NT2/D1 (cell line): Measurements from ENCODE around the gene LPIN1.

Source experiments
- SUZ12 ChIP-seq: IDR thresholded peaks from 2 replicates; pipeline ENCODE4 v1.6.1; 2011; ENCODE audit not compliant: insufficient read length, insufficient read depth; ENCODE audit errors: extremely low read depth
- YY1 ChIP-seq: IDR thresholded peaks from 2 replicates; pipeline ENCODE4 v1.6.1; 2011; ENCODE audit not compliant: insufficient read length, insufficient read depth
- ZNF274 ChIP-seq: IDR thresholded peaks from 2 replicates; pipeline ENCODE4 v1.6.1; 2011; ENCODE audit warnings: mild to moderate bottlenecking, low read depth, low read length

GRCh38 chr2:11764359-11764758 is 17.9 kb downstream of the LPIN1 start:
- TF ChIP-seq SUZ12 (no peak), YY1 (no peak), ZNF274 (no peak)
